GM23248 (cell line): ENCODE measurements around the gene C17orf113.
"Not testable (repeated sequence)": the region's sequence is repeated elsewhere in the genome, so short reads cannot be mapped to it uniquely, and the experiment has no call there.

Experiments used
- EZH2 ChIP-seq: fragments of 200-600 bp; sonication (generic); IDR thresholded peaks from 2 replicates; pipeline ENCODE4 v1.6.1; 2018; ENCODE audit warnings: antibody characterized with exemption, mild to moderate bottlenecking; ENCODE audit not compliant: insufficient read depth, poor library complexity, severe bottlenecking
- EZH2phosphoT487 ChIP-seq: fragments of 200-600 bp; sonication (generic); IDR thresholded peaks from 2 replicates; pipeline ENCODE4 v1.6.1; 2018; ENCODE audit warnings: antibody characterized with exemption, moderate library complexity, mild to moderate bottlenecking, low read depth; ENCODE audit not compliant: insufficient read depth

GRCh38 chr17:42020845-42021244 is 29.6 kb downstream of the C17orf113 start:
- TF ChIP-seq EZH2, EZH2phosphoT487: not testable (repeated sequence)
